NCI-H226 (cell line): ENCODE results near the gene NOS1AP.

Experiments used
- DNase-seq: peaks from one replicate; pipeline ENCODE4 v3.0.0-alpha.2; 2015

NOS1AP gene

GRCh38 chr1:162139211-162139610, 69.7 kb downstream of the NOS1AP start:
- no peak for DNase-seq

- peak; percentile 73 for DNase-seq
Observed at GRCh38 chr1:162141281-162142054, 72.0 kb downstream of the NOS1AP start.

GRCh38 chr1:162142968-162143367, 73.5 kb downstream of the NOS1AP start:
- no peak for DNase-seq

- no peak for DNase-seq
Observed at GRCh38 chr1:162144268-162144667, 74.8 kb downstream of the NOS1AP start.

- no peak for DNase-seq
Observed at GRCh38 chr1:162144853-162145252, 75.4 kb downstream of the NOS1AP start.

- no peak for DNase-seq
Observed at GRCh38 chr1:162145280-162145965, 75.9 kb downstream of the NOS1AP start.

- DNase-seq: no peak
Observed at GRCh38 chr1:162145966-162146696, 76.6 kb downstream of the NOS1AP start.

- DNase-seq: no peak
Observed at GRCh38 chr1:162147760-162148159, 78.3 kb downstream of the NOS1AP start.

GRCh38 chr1:162150112-162150511, 80.6 kb downstream of the NOS1AP start:
- DNase-seq: no peak

GRCh38 chr1:162151900-162152829, 82.7 kb downstream of the NOS1AP start:
- DNase-seq: peak; percentile 14

GRCh38 chr1:162153374-162153773, 83.9 kb downstream of the NOS1AP start:
- DNase-seq: no peak

- no peak for DNase-seq
Observed at GRCh38 chr1:162157469-162157868, 88.0 kb downstream of the NOS1AP start.

GRCh38 chr1:162158624-162159271, 89.3 kb downstream of the NOS1AP start:
- DNase-seq: no peak

GRCh38 chr1:162159515-162159914, 90.0 kb downstream of the NOS1AP start:
- DNase-seq: no peak

GRCh38 chr1:162161916-162162550, 92.5 kb downstream of the NOS1AP start:
- no peak for DNase-seq

GRCh38 chr1:162165528-162165927, 96.0 kb downstream of the NOS1AP start:
- DNase-seq: no peak

- no peak for DNase-seq
Observed at GRCh38 chr1:162166917-162167615, 97.6 kb downstream of the NOS1AP start.

GRCh38 chr1:162168261-162168660, 98.8 kb downstream of the NOS1AP start:
- no peak for DNase-seq

GRCh38 chr1:162169031-162169790, 99.7 kb downstream of the NOS1AP start:
- DNase-seq: no peak

GRCh38 chr1:162171111-162171510, 101.6 kb downstream of the NOS1AP start:
- DNase-seq: peak; percentile 51
